Caco-2 (cell line): ENCODE measurements around the gene LY6G6F. TPM values are rescaled to one million over a fixed set of nuclear protein-coding genes. Genes with fewer than 3 reads are reported as not detected.

Experiments used
- BruUV-seq: library from RNA; stranded (reverse); fragments of 400-500 nt; replicated peaks from 2 replicates; lab custom pipeline; 2021; lab: Mats Ljungman, UMichigan
- CTCF ChIA-PET: fragments of 300-600 bp; sonication (Branson Sonifier 250); formaldehyde crosslinking; loops from one replicate; lab custom pipeline; 2022; ENCODE audit warnings: antibody characterized with exemption; lab: Charles Lee
- POLR2A ChIA-PET: fragments of 300-600 bp; sonication (Branson Sonifier 250); formaldehyde crosslinking; loops from one replicate; lab custom pipeline; 2022; ENCODE audit warnings: antibody characterized with exemption; lab: Charles Lee
- DNase-seq, 2 experiments: peaks; one replicate each; pipeline versions ENCODE4 v3.0.0 to v3.0.0-alpha.2; 2020 to 2022
- H3K27me3 ChIP-seq: replicated peaks from 2 replicates; pipeline ENCODE4 v1.6.0; 2011; ENCODE audit warnings: low read length; ENCODE audit not compliant: control insufficient read depth, insufficient read depth
- H3K36me3 ChIP-seq: 2 replicates; pipeline ENCODE4 v1.5.1; 2011; ENCODE audit warnings: low read length; ENCODE audit not compliant: control insufficient read depth, insufficient read depth
- H3K4me1 ChIP-seq: fragments of 250-450 bp; sonication (Bioruptor Pico); 2 replicates; pipeline ENCODE4 v1.5.1; 2020; ENCODE audit warnings: mild to moderate bottlenecking
- H3K4me3 ChIP-seq: 2 replicates; pipeline ENCODE4 v1.5.1; 2011; ENCODE audit warnings: low read depth, mild to moderate bottlenecking, control low read depth, low read length
- H3K9me3 ChIP-seq: fragments of 250-450 bp; sonication (Bioruptor Pico); 2 replicates; pipeline ENCODE4 v1.5.1; 2020; ENCODE audit warnings: mild to moderate bottlenecking, moderate library complexity
- H3K27ac Mint-ChIP-seq: one replicate; pipeline ENCODE4 v1.8.0; 2022; ENCODE audit warnings: mixed read lengths; ENCODE audit not compliant: unreplicated experiment
- H3K27me3 Mint-ChIP-seq: one replicate; pipeline ENCODE4 v1.8.0; 2022; ENCODE audit warnings: mixed read lengths; ENCODE audit not compliant: insufficient read depth, unreplicated experiment
- H3K36me3 Mint-ChIP-seq: one replicate; pipeline ENCODE4 v1.8.0; 2022; ENCODE audit warnings: mild to moderate bottlenecking, mixed read lengths; ENCODE audit not compliant: insufficient read depth, unreplicated experiment
- H3K4me1 Mint-ChIP-seq: one replicate; pipeline ENCODE4 v1.8.0; 2022; ENCODE audit warnings: low read depth, mixed read lengths; ENCODE audit not compliant: unreplicated experiment
- H3K4me3 Mint-ChIP-seq: one replicate; pipeline ENCODE4 v1.8.0; 2022; ENCODE audit warnings: mild to moderate bottlenecking, moderate library complexity, mixed read lengths; ENCODE audit not compliant: unreplicated experiment
- H3K9me3 Mint-ChIP-seq: one replicate; pipeline ENCODE4 v1.8.0; 2022; ENCODE audit warnings: mixed read lengths; ENCODE audit not compliant: unreplicated experiment
- intact Hi-C: fragments of 100-400 bp; cut with micrococcal nuclease; formaldehyde crosslinking; loops from one replicate; pipeline ENCODE4 v1.10.0; 2022; ENCODE audit not compliant: unreplicated experiment
- total RNA-seq: library from RNA; stranded (reverse); gene quantifications from 2 replicates; pipeline ENCODE4 v1.2.3, GENCODE V29; 2022
- TF ChIP-seq, protein P1 (sequence below), 2 experiments: fragments of 200-600 bp in 1 of 2; IDR thresholded peaks; 1 replicate in 1 of 2; 2 replicates in 1 of 2; pipeline versions ENCODE4 v1.5.1 to v1.8.0; 2011 to 2022; ENCODE audit warnings: antibody characterized with exemption in 1 of 2, control low read depth in 1 of 2, inconsistent platforms in 1 of 2, low read depth in 1 of 2, low read length in 1 of 2, mild to moderate bottlenecking in 1 of 2, moderate library complexity in 1 of 2; ENCODE audit not compliant: insufficient read depth in 1 of 2, severe bottlenecking in 1 of 2, unreplicated experiment in 1 of 2

The LY6G6F gene
- total RNA-seq, 1 experiment from 2014 or later, result not detected

DNA sequence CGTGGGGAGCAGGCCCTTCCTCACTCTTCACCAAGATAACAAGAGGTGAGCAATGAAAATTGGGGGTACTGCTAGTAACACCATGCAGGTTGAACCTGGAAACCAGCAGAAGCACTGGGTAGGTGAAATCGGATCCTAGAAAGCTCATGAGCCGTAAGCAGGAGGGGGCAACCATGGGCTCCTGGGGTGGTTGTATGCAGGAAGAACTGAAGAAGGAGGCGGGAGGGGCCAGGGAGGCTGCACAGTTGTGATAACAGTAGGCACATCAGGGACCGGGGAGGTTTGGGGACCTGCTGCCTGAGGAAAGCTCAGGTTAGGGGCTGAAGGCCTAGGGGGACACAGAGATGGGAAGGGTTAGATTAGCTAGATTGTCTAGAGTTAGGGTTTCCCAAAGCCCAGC lies 20.2 kb upstream of the LY6G6F start:
- Mint-ChIP-seq H3K9me3 (no peaks in the 10 kb centered on the region), H3K36me3 (peaks cover 49% of the 10 kb centered on the region), H3K27ac (no peak overlapping the region), H3K27me3 (no peaks in the 10 kb centered on the region), H3K4me3 (no peak overlapping the region), H3K4me1 (peaks cover 28% of the 10 kb centered on the region)
- H3K4me3 ChIP-seq, result no peak overlapping the region
- H3K36me3 ChIP-seq, result peaks cover 3% of the 10 kb centered on the region; the same call in 1 of the 2 replicates
- POLR2A ChIA-PET, result no interaction called here
- TF ChIP-seq, protein P1, sequence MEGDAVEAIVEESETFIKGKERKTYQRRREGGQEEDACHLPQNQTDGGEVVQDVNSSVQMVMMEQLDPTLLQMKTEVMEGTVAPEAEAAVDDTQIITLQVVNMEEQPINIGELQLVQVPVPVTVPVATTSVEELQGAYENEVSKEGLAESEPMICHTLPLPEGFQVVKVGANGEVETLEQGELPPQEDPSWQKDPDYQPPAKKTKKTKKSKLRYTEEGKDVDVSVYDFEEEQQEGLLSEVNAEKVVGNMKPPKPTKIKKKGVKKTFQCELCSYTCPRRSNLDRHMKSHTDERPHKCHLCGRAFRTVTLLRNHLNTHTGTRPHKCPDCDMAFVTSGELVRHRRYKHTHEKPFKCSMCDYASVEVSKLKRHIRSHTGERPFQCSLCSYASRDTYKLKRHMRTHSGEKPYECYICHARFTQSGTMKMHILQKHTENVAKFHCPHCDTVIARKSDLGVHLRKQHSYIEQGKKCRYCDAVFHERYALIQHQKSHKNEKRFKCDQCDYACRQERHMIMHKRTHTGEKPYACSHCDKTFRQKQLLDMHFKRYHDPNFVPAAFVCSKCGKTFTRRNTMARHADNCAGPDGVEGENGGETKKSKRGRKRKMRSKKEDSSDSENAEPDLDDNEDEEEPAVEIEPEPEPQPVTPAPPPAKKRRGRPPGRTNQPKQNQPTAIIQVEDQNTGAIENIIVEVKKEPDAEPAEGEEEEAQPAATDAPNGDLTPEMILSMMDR (IDR thresholded peaks at IDR 0.05; ENCODE audit: insufficient read depth in 1 of 2, low read depth in 1 of 2, low read length in 1 of 2, severe bottlenecking in 1 of 2, unreplicated experiment in 1 of 2), result no peak
- DNase-seq, result no peak
- H3K9me3 ChIP-seq, result no peaks in the 10 kb centered on the region
- H3K4me1 ChIP-seq, result peaks cover 48% of the 10 kb centered on the region
- intact Hi-C loops, result no loop called here
- no peaks in the 10 kb centered on the region for H3K27me3 ChIP-seq
- no TSS peak for BruUV-seq
- CTCF ChIA-PET, result no interaction called here

DNA sequence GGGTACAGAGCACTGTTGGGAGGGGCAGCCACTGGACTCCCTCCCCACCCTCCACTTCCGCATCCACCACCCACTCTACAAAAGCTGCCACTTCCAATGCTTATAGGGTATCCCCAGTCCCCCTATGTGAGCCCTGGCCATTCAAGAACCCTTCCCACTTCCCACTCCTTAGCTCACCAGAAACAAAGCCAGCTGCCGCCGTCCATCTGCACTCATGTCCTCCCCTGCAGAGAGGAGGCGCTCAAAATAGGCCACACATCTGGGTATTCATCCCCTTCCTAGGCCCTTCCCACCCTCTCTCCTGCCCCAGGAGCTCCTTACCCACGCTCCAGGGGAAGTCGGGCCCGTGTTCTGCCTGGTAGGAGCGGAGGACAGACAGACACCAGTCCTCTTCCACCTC lies 19.3 kb upstream of the LY6G6F start:
- Mint-ChIP-seq H3K27ac (no peak overlapping the region), H3K4me3 (no peak overlapping the region), H3K9me3 (no peaks in the 10 kb centered on the region), H3K27me3 (no peaks in the 10 kb centered on the region), H3K4me1 (peaks cover 30% of the 10 kb centered on the region), H3K36me3 (peaks cover 49% of the 10 kb centered on the region)
- TF ChIP-seq, protein P1 (IDR thresholded peaks at IDR 0.05; ENCODE audit: insufficient read depth in 1 of 2, low read depth in 1 of 2, low read length in 1 of 2, severe bottlenecking in 1 of 2, unreplicated experiment in 1 of 2), result no peak
- H3K4me3 ChIP-seq, result no peak overlapping the region
- POLR2A ChIA-PET, result interaction anchor here (0.7 kb wide), 1 partner anchor 16 kb away, joined by 3 read pairs; the partner anchor contains the start of gene ABHD16A
- no TSS peak for BruUV-seq
- intact Hi-C loops, result no loop called here
- CTCF ChIA-PET, result no interaction called here
- no peaks in the 10 kb centered on the region for H3K9me3 ChIP-seq
- DNase-seq, result no peak
- peaks cover 5% of the 10 kb centered on the region; the same call in 1 of the 2 replicates for H3K36me3 ChIP-seq
- no peaks in the 10 kb centered on the region for H3K27me3 ChIP-seq
- H3K4me1 ChIP-seq, result peaks cover 46% of the 10 kb centered on the region

DNA sequence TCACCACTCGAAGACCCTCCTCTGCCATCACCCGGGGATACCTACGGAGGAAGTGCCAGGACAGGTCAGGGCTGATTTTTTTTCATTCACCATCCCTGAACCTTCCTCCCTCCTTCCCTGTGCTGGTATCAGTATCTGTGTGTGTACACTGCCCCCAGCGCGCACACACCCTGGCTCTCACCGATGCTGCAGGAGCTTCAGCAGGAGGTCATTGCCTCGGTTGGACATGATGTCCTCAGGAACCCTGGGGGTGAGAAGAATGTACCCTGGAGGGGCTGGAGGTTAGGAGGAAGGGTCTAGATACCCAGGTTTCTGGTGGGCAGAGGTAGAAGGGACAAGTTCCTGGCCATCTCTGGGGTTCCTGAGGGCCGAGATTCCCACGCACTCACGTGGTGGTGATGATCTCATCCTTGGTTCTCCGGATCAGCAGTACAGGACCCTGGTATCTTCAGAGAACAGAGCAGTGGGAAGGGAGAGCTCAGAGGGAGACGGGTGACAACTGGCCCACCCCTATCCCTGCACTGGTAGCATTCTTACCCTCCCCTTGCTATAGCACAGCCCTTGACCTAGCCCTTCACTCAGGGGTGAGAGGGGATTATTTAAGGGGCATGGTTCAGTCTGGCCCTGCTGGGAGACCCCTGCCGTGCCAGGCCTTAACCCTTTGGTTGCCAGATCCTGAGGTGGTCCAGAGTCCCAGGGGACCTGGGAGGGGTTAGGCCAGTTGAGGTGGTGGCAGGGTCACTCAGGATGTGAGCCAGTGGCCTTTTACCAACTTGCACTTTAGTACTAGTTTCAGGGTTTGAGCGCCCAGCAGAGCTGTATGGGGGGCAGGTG lies 18.6 kb upstream of the LY6G6F start:
- Mint-ChIP-seq H3K9me3 (no peaks in the 10 kb centered on the region), H3K4me1 (peaks cover 28% of the 10 kb centered on the region), H3K36me3 (peaks cover 45% of the 10 kb centered on the region), H3K27ac (peak overlapping the region; percentile 94), H3K27me3 (no peaks in the 10 kb centered on the region), H3K4me3 (no peak overlapping the region)
- Histone ChIP-seq H3K9me3 (no peaks in the 10 kb centered on the region), H3K36me3 (peaks cover 5% of the 10 kb centered on the region; the same call in 1 of the 2 replicates), H3K4me3 (no peak overlapping the region), H3K4me1 (peaks cover 45% of the 10 kb centered on the region), H3K27me3 (no peaks in the 10 kb centered on the region)
- ChIA-PET CTCF (no interaction called here), POLR2A (interaction anchor here (0.7 kb wide), 1 partner anchor 15 kb away, joined by 3 read pairs; the partner anchor contains the start of gene ABHD16A)
- TF ChIP-seq, protein P1 (IDR thresholded peaks at IDR 0.05; ENCODE audit: insufficient read depth in 1 of 2, low read depth in 1 of 2, low read length in 1 of 2, severe bottlenecking in 1 of 2, unreplicated experiment in 1 of 2), result no peak
- intact Hi-C loops, result no loop called here
- no peak for DNase-seq
- BruUV-seq, result no TSS peak
